ENCODE results near the gene PSTK. TPM values are rescaled to one million over a fixed set of nuclear protein-coding genes. Genes with fewer than 3 reads are reported as not detected.
A peak's percentile ranks its signal among the peaks of the same experiment; 100 is the strongest.

The PSTK gene
- total RNA-seq, 1 donor from 2014 or later, result 2.8 TPM

DNA sequence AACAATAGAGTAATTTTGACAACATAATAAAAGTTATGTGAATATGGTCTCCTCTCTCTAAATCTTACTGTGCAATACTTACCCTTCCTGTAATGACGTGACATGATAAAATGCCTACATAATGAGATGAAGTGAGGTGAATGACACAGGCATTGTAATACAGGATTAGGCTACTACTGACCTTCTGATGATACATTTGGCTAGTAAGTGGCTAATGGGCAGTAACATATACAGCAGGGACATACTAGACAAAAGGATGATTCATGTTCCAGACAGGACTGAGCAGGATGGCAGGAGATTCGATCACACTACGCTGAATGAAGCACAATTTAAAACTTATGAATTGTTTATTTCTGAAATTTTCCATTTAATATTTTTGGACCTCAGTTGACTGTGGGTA is 30.9 kb upstream of the PSTK start:
- DNase-seq (no peak), ATAC-seq (no peak)
- Histone ChIP-seq H3K27ac (no peak overlapping the region), H3K4me1 (peaks cover 18% of the 10 kb centered on the region), H3K27me3 (ENCODE audit: low read depth) (no peaks in the 10 kb centered on the region), H3K4me3 (no peak overlapping the region), H3K9me3 (no peaks in the 10 kb centered on the region), H3K36me3 (peaks cover 37% of the 10 kb centered on the region)
- intact Hi-C loops (cut with DNase I), result no loop called here
- TF ChIP-seq, protein P1, sequence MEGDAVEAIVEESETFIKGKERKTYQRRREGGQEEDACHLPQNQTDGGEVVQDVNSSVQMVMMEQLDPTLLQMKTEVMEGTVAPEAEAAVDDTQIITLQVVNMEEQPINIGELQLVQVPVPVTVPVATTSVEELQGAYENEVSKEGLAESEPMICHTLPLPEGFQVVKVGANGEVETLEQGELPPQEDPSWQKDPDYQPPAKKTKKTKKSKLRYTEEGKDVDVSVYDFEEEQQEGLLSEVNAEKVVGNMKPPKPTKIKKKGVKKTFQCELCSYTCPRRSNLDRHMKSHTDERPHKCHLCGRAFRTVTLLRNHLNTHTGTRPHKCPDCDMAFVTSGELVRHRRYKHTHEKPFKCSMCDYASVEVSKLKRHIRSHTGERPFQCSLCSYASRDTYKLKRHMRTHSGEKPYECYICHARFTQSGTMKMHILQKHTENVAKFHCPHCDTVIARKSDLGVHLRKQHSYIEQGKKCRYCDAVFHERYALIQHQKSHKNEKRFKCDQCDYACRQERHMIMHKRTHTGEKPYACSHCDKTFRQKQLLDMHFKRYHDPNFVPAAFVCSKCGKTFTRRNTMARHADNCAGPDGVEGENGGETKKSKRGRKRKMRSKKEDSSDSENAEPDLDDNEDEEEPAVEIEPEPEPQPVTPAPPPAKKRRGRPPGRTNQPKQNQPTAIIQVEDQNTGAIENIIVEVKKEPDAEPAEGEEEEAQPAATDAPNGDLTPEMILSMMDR (IDR thresholded peaks at IDR 0.05), result no peak

DNA sequence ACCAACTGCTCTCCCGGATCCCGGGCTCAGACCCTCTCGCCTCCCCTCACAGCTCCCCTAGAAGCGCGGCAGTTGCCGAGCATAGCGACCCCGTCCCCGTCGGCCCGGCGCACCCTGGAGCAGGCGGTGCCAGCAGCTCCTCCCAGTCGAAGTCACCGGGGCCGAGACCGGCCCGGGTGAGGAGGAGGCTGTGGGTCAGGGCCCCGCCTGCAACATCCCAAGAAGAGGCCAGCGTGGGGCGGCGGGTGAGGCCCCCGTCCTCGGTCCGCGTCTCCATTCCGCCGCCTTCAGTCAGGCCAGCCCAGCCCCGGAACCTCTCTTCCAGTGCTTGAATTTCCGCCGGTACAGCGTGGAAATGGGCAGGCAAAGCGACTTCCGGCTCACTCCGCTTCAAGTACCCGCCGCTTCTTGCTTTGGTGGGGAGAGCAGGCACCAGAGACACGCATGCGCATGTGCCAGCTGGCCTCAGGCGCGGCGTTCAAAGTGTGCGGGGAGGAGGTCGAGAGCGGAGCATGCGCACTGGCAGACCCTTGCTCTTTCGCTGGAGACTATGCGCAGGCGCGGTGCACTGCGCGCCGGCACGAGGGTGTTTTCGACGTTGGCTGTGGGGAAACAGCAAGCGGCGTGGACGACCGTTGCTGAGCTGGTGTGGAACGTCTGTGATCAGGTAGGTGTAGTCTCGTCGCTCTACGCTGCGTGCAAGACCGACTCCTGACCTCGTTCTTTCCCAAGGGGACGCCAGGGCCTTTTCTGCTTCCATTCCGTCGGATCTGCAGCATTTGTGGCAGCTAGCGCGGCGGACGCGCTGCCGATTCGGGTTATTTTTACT is 26.1 kb upstream of the PSTK start, which contains the start of gene C10orf88:
Gene C10orf88, minus strand, starts transcription at position 326 of the 829 bp plus-strand sequence. Its CDS starts 49 bp downstream, at position 277.
- ATAC-seq (peak; percentile 99), DNase-seq (peak; percentile 98)
- Histone ChIP-seq H3K9me3 (no peaks in the 10 kb centered on the region), H3K27ac (peak within 1 kb of the TSS; percentile 79), H3K27me3 (ENCODE audit: low read depth) (no peaks in the 10 kb centered on the region), H3K4me3 (peak within 1 kb of the TSS; percentile 85), H3K36me3 (peaks cover 3% of the 10 kb centered on the region), H3K4me1 (peaks cover 24% of the 10 kb centered on the region)
- TF ChIP-seq, protein P1 (IDR thresholded peaks at IDR 0.05), result no peak
- intact Hi-C loops (cut with DNase I), result no loop called here

- H3K27me3 ChIP-seq (ENCODE audit: low read depth), result no peaks in the 10 kb centered on the region
- H3K4me3 ChIP-seq, result peak overlapping the region; percentile 85
- H3K36me3 ChIP-seq, result no peaks in the 10 kb centered on the region
- ATAC-seq (no peak), DNase-seq (peak; percentile 45)
- TF ChIP-seq, protein P1 (IDR thresholded peaks at IDR 0.05), result no peak
- H3K27ac ChIP-seq, result peak overlapping the region; percentile 79
- H3K4me1 ChIP-seq, result peaks cover 24% of the 10 kb centered on the region
- intact Hi-C loops (cut with DNase I), result no loop called here
- no peaks in the 10 kb centered on the region for H3K9me3 ChIP-seq
These were observed 25.5 kb upstream of the PSTK start for GRCh38 chr10:122954731-122955050.

DNA sequence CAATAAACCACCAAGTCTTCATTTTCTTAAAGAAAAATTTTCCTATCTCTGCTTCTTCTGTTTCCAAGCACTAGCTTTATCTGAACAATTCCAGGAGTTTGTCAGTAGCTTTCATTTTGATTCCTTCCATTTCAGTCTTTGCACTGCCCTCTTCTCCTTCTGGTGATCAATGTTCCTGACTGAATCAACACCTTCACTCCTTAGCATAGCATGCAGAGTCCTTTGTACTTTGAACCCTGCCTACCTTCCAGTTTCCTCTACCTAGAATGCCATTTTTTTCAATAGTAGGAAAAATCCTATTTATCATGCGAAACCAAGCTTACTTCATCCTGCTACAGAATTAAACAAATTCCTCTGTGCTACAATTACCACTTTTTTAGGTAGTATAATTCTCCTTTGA is 24.3 kb upstream of the PSTK start:
- TF ChIP-seq, protein P1 (IDR thresholded peaks at IDR 0.05), result no peak
- intact Hi-C loops (cut with DNase I), result no loop called here
- Histone ChIP-seq H3K4me1 (peaks cover 24% of the 10 kb centered on the region), H3K27ac (no peak overlapping the region), H3K27me3 (ENCODE audit: low read depth) (no peaks in the 10 kb centered on the region), H3K36me3 (no peaks in the 10 kb centered on the region), H3K9me3 (no peaks in the 10 kb centered on the region), H3K4me3 (no peak overlapping the region)
- no peak for ATAC-seq
- DNase-seq, result no peak

- H3K4me1 ChIP-seq, result peaks cover 18% of the 10 kb centered on the region
- intact Hi-C loops (cut with DNase I), result no loop called here
These were observed 22.7 kb upstream of the PSTK start for GRCh38 chr10:122957474-122957873.

More at GRCh38 chr10:122957474-122957873, 22.7 kb upstream of the PSTK start:
- TF ChIP-seq, protein P1 (IDR thresholded peaks at IDR 0.05), result no peak
- DNase-seq (no peak), ATAC-seq (no peak)
- Histone ChIP-seq H3K4me3 (no peak overlapping the region), H3K27me3 (ENCODE audit: low read depth) (no peaks in the 10 kb centered on the region), H3K27ac (no peak overlapping the region), H3K36me3 (no peaks in the 10 kb centered on the region), H3K9me3 (no peaks in the 10 kb centered on the region)
